Measurements from ENCODE around the gene EP300. TPM values are rescaled to one million over a fixed set of nuclear protein-coding genes. Genes with fewer than 3 reads are reported as not detected.

The EP300 gene
- polyA plus RNA-seq, 3 donors: 5.7 to 81.6 (median 16.8) TPM

- Histone ChIP-seq H2AFZ (ENCODE audit: insufficient read depth, low read depth, low read length, poor library complexity, severe bottlenecking) (peak overlapping the region; percentile 89), H3K79me2 (ENCODE audit: insufficient read depth, low read length) (no peaks in the 10 kb centered on the region), H3K36me3 (replicated peaks in 1 of 2; ENCODE audit: control insufficient read depth in 1 of 2, insufficient read depth in 2 of 2, low read length in 2 of 2) (no peaks in the 10 kb centered on the region), H3K9ac (ENCODE audit: insufficient read depth, low read length, poor library complexity, severe bottlenecking) (no peak overlapping the region), H3K27ac (ENCODE audit: low read depth in 1 of 2, low read length in 2 of 2) (no peak overlapping the region), H3K4me1 (ENCODE audit: control insufficient read depth in 1 of 2, insufficient read depth in 2 of 2, low read length in 2 of 2) (peaks cover 22 to 26% of the 10 kb centered on the region in 2 donors), H3K27me3 (ENCODE audit: control insufficient read depth in 2 of 2, insufficient read depth in 2 of 2, low read length in 2 of 2) (peaks cover 0 to 17% of the 10 kb centered on the region in 2 donors), H3K9me3 (replicated peaks in 1 of 2; ENCODE audit: control insufficient read depth in 1 of 2, insufficient read depth in 1 of 2, low read length in 2 of 2) (no peaks in the 10 kb centered on the region), H4K20me1 (ENCODE audit: insufficient read depth, low read length) (no peaks in the 10 kb centered on the region), H3K4me3 (replicated peaks in 1 of 3; ENCODE audit: low read depth in 2 of 3, low read length in 3 of 3) (peak overlapping the region; percentile 81 to 90 (median 86)), H3K4me2 (replicated peaks; ENCODE audit: extremely low read depth, low read length, poor library complexity, severe bottlenecking) (peak overlapping the region; percentile 99)
- Mint-ChIP-seq H3K4me3 (peak overlapping the region; percentile 90 to 96), H3K27me3 (ENCODE audit: low read depth in 3 of 3) (peaks cover 8 to 28% (median 25%) of the 10 kb centered on the region in 3 donors), H3K27ac (peak overlapping the region in 2 of 7 donors; percentile 3 to 77), H3K9me3 (no peaks in the 10 kb centered on the region), H3K36me3 (no peaks in the 10 kb centered on the region), H3K4me1 (peaks cover 22% of the 10 kb centered on the region)
- no peak for DNase-seq
- intact Hi-C loops (cut with micrococcal nuclease): no loop called here
- 0% methylated on average over 4 of the region's 9 CpGs for WGBS (ENCODE audit: insufficient coverage)
- TF ChIP-seq CTCF (IDR thresholded peaks at IDR 0.05): no peak
Observed at GRCh38 chr22:41198027-41198580, 105.7 kb downstream of the EP300 start.

- H3K9ac ChIP-seq (ENCODE audit: insufficient read depth, low read length, poor library complexity, severe bottlenecking): no peak overlapping the region
- no peaks in the 10 kb centered on the region for H3K9me3 Mint-ChIP-seq
- H3K27me3 Mint-ChIP-seq (ENCODE audit: low read depth in 3 of 3): peaks cover 5 to 28% (median 22%) of the 10 kb centered on the region in 3 donors
- DNase-seq: peak in 2 of 3 donors; percentile 14 to 22
- H3K4me1 ChIP-seq (ENCODE audit: control insufficient read depth in 1 of 2, insufficient read depth in 2 of 2, low read length in 2 of 2): peaks cover 35 to 39% of the 10 kb centered on the region in 2 donors
- H3K4me3 Mint-ChIP-seq: peak overlapping the region in 1 of 2 donors; percentile 75
- H2AFZ ChIP-seq (ENCODE audit: insufficient read depth, low read depth, low read length, poor library complexity, severe bottlenecking): peak overlapping the region; percentile 71
- H3K4me1 Mint-ChIP-seq: peaks cover 36% of the 10 kb centered on the region
- intact Hi-C loops (cut with micrococcal nuclease): loop anchor here (10.0 kb wide), 2 partner anchors 84 to 246 kb away; partner anchors contain the start of genes RANGAP1 (in 1 of the 2) and RBX1 (in 1 of the 2)
- no peak overlapping the region for H3K27ac ChIP-seq (ENCODE audit: low read depth in 1 of 2, low read length in 2 of 2)
- H3K36me3 ChIP-seq (replicated peaks in 1 of 2; ENCODE audit: control insufficient read depth in 1 of 2, insufficient read depth in 2 of 2, low read length in 2 of 2): no peaks in the 10 kb centered on the region
- no peak overlapping the region for H3K27ac Mint-ChIP-seq
- H3K79me2 ChIP-seq (ENCODE audit: insufficient read depth, low read length): peaks cover 10% of the 10 kb centered on the region
- H4K20me1 ChIP-seq (ENCODE audit: insufficient read depth, low read length): no peaks in the 10 kb centered on the region
- H3K4me3 ChIP-seq (replicated peaks in 1 of 3; ENCODE audit: low read depth in 2 of 3, low read length in 3 of 3): no peak overlapping the region
- peaks cover 0 to 17% of the 10 kb centered on the region in 2 donors for H3K27me3 ChIP-seq (ENCODE audit: control insufficient read depth in 2 of 2, insufficient read depth in 2 of 2, low read length in 2 of 2)
- H3K36me3 Mint-ChIP-seq: no peaks in the 10 kb centered on the region
- H3K4me2 ChIP-seq (replicated peaks; ENCODE audit: extremely low read depth, low read length, poor library complexity, severe bottlenecking): peak overlapping the region; percentile 16
- WGBS (ENCODE audit: insufficient coverage): 20% methylated on average over 8 of the region's 10 CpGs
- no peaks in the 10 kb centered on the region for H3K9me3 ChIP-seq (replicated peaks in 1 of 2; ENCODE audit: control insufficient read depth in 1 of 2, insufficient read depth in 1 of 2, low read length in 2 of 2)
- TF ChIP-seq CTCF (IDR thresholded peaks at IDR 0.05): no peak
Observed at GRCh38 chr22:41201141-41201540, 108.7 kb downstream of the EP300 start.
